AG04450 (cell line): Measurements from ENCODE around the gene MIER1. TPM values are rescaled to one million over a fixed set of nuclear protein-coding genes. Genes with fewer than 3 reads are reported as not detected.

Source experiments
- CTCF ChIA-PET: fragments of 300-600, 350-600 bp; formaldehyde crosslinking; extraction: SDS; loops from one replicate; lab custom pipeline; 2022; ENCODE audit warnings: antibody characterized with exemption, inconsistent platforms; lab: Charles Lee
- POLR2A ChIA-PET: fragments of 350-600 bp; formaldehyde crosslinking; extraction: SDS; loops from one replicate; lab custom pipeline; 2021; ENCODE audit warnings: antibody characterized with exemption, inconsistent platforms; lab: Yijun Ruan, JAX
- DNase-seq: peaks from one replicate; pipeline ENCODE4 v3.0.0-alpha.2; 2011; ENCODE audit warnings: low read depth, low spot score
- H3K27ac ChIP-seq: one replicate; pipeline ENCODE4 v1.5.1; 2012; ENCODE audit warnings: low read depth, low read length, control low read depth
- H3K27me3 ChIP-seq: one replicate; pipeline ENCODE4 v1.6.0; 2012; ENCODE audit warnings: low read length; ENCODE audit not compliant: control insufficient read depth, insufficient read depth
- H3K4me3 ChIP-seq: 2 replicates; pipeline ENCODE4 v1.5.1; 2011; ENCODE audit warnings: mild to moderate bottlenecking, low read depth, low read length, control low read depth
- H3K9me3 ChIP-seq: 2 replicates; pipeline ENCODE4 v1.5.1; 2012; ENCODE audit warnings: low read length; ENCODE audit not compliant: control insufficient read depth, insufficient read depth
- CTCF ChIP-seq: IDR thresholded peaks from 2 replicates; pipeline ENCODE4 v1.5.1; 2011; ENCODE audit warnings: low read depth, low read length, control low read depth, inconsistent platforms
- polyA plus RNA-seq: library from polyadenylated mRNA; depleted of rRNA; stranded (reverse); fragments of >200 nt; gene quantifications from 2 replicates; pipeline ENCODE4 v1.2.3, GENCODE V29; 2011

Gene MIER1
- polyA plus RNA-seq, 1 experiment, result 23.6 TPM

- Histone ChIP-seq H3K4me3 (peak overlapping the region; percentile 68), H3K27ac (peak overlapping the region; percentile 35), H3K9me3 (no peaks in the 10 kb centered on the region; the same call in 1 of the 2 replicates), H3K27me3 (no peaks in the 10 kb centered on the region)
- TF ChIP-seq CTCF, result no peak
- no peak for DNase-seq
- POLR2A ChIA-PET, result interaction anchor here (0.7 to 1.8 kb wide), 2 partner anchors 9 to 219 kb away, joined by 3 to 8 read pairs; no protein-coding TSS in a partner anchor
- CTCF ChIA-PET, result interaction anchor here (1.5 kb wide), 1 partner anchor 67 kb away, joined by 6 read pairs; no protein-coding TSS in a partner anchor
Observed at GRCh38 chr1:66929691-66929998, 4.9 kb downstream of the MIER1 start.

- no peaks in the 10 kb centered on the region for H3K27me3 ChIP-seq
- peak overlapping the region; percentile 68 for H3K27ac ChIP-seq
- TF ChIP-seq CTCF, result peak; percentile 23; the same call in 1 of the 2 replicates
- DNase-seq, result peak; percentile 50
- ChIA-PET CTCF (interaction anchor here (1.5 kb wide), 1 partner anchor 66 kb away, joined by 6 read pairs; no protein-coding TSS in a partner anchor), POLR2A (interaction anchor here (0.7 to 1.8 kb wide), 3 partner anchors 8 to 218 kb away, joined by 3 to 8 read pairs (median 3); no protein-coding TSS in a partner anchor)
- H3K4me3 ChIP-seq, result peak overlapping the region; percentile 82
- H3K9me3 ChIP-seq, result no peaks in the 10 kb centered on the region; the same call in 1 of the 2 replicates
Observed at GRCh38 chr1:66929999-66930822, 5.4 kb downstream of the MIER1 start.

GRCh38 chr1:66930823-66931174, 6.0 kb downstream of the MIER1 start:
- no peak for DNase-seq
- CTCF ChIA-PET, result interaction anchor here (0.6 to 1.5 kb wide), 2 partner anchors 66 to 759 kb away, joined by 3 to 6 read pairs; no protein-coding TSS in a partner anchor
- Histone ChIP-seq H3K9me3 (no peaks in the 10 kb centered on the region; the same call in 1 of the 2 replicates), H3K4me3 (peak overlapping the region; percentile 82), H3K27ac (peak overlapping the region; percentile 68), H3K27me3 (no peaks in the 10 kb centered on the region)
- POLR2A ChIA-PET, result interaction anchor here (0.7 to 1.8 kb wide), 2 partner anchors 8 to 65 kb away, joined by 3 to 8 read pairs; no protein-coding TSS in a partner anchor
- no peak for TF ChIP-seq CTCF

GRCh38 chr1:66931590-66931989, 6.8 kb downstream of the MIER1 start:
- POLR2A ChIA-PET, result no interaction called here
- no peaks in the 10 kb centered on the region; the same call in 1 of the 2 replicates for H3K9me3 ChIP-seq
- no peaks in the 10 kb centered on the region for H3K27me3 ChIP-seq
- no peak overlapping the region for H3K27ac ChIP-seq
- CTCF ChIA-PET, result interaction anchor here (0.6 to 1.2 kb wide), 2 partner anchors 25 to 758 kb away, joined by 3 read pairs; no protein-coding TSS in a partner anchor
- peak overlapping the region; percentile 82 for H3K4me3 ChIP-seq
- no peak for DNase-seq
- no peak for TF ChIP-seq CTCF
